Activated naive CD4-positive, alpha-beta T cell treated with anti-CD3 and anti-CD28 coated beads, Interleukin-2, amount 50 U/mL, for 24 hours (primary cell): Measurements from ENCODE around the gene EGLN1.
"Not testable (repeated sequence)": the region's sequence is repeated elsewhere in the genome, so short reads cannot be mapped to it uniquely, and the experiment has no call there.

Experiments used
- H3K27ac Mint-ChIP-seq: one replicate; pipeline ENCODE4 v1.8.0; 2021; ENCODE audit warnings: mild to moderate bottlenecking, mixed read lengths
- H3K27me3 Mint-ChIP-seq: one replicate; pipeline ENCODE4 v1.8.0; 2021; ENCODE audit warnings: mixed read lengths
- H3K36me3 Mint-ChIP-seq: one replicate; pipeline ENCODE4 v1.8.0; 2021; ENCODE audit warnings: mixed read lengths
- H3K4me1 Mint-ChIP-seq: one replicate; pipeline ENCODE4 v1.8.0; 2021; ENCODE audit warnings: mixed read lengths
- H3K4me3 Mint-ChIP-seq: one replicate; pipeline ENCODE4 v1.8.0; 2021; ENCODE audit warnings: mild to moderate bottlenecking, mixed read lengths
- H3K9me3 Mint-ChIP-seq: one replicate; pipeline ENCODE4 v1.8.0; 2021; ENCODE audit warnings: mixed read lengths

Gene EGLN1

GRCh38 chr1:231430678-231431352, 8.7 kb upstream of the EGLN1 start:
- H3K27me3 Mint-ChIP-seq, H3K36me3 Mint-ChIP-seq, H3K27ac Mint-ChIP-seq: not testable (repeated sequence)

GRCh38 chr1:231428377-231428776, 6.3 kb upstream of the EGLN1 start:
- Mint-ChIP-seq H3K27me3 (peaks cover 9% of the 10 kb centered on the region), H3K36me3 (no peaks in the 10 kb centered on the region), H3K4me1 (peaks cover 4% of the 10 kb centered on the region), H3K9me3 (no peaks in the 10 kb centered on the region), H3K4me3 (no peak overlapping the region), H3K27ac (no peak overlapping the region)

More at GRCh38 chr1:231430678-231431352, 8.7 kb upstream of the EGLN1 start:
- not testable (repeated sequence) for H3K4me3 Mint-ChIP-seq, H3K9me3 Mint-ChIP-seq, H3K4me1 Mint-ChIP-seq

GRCh38 chr1:231424950-231425805, 3.1 kb upstream of the EGLN1 start:
- H3K27ac Mint-ChIP-seq = no peak overlapping the region
- H3K9me3 Mint-ChIP-seq = no peaks in the 10 kb centered on the region
- H3K27me3 Mint-ChIP-seq = peaks cover 3% of the 10 kb centered on the region
- peaks cover 14% of the 10 kb centered on the region for H3K4me1 Mint-ChIP-seq
- no peak overlapping the region for H3K4me3 Mint-ChIP-seq
- H3K36me3 Mint-ChIP-seq = no peaks in the 10 kb centered on the region

GRCh38 chr1:231423648-231424047, 1.6 kb upstream of the EGLN1 start:
- Mint-ChIP-seq H3K9me3 (no peaks in the 10 kb centered on the region), H3K27ac (no peak overlapping the region), H3K36me3 (peaks cover 4% of the 10 kb centered on the region), H3K4me3 (peak overlapping the region; percentile 82), H3K4me1 (peaks cover 29% of the 10 kb centered on the region), H3K27me3 (no peaks in the 10 kb centered on the region)

- no peaks in the 10 kb centered on the region for H3K27me3 Mint-ChIP-seq
- H3K9me3 Mint-ChIP-seq = no peaks in the 10 kb centered on the region
- peak overlapping the region; percentile 82 for H3K4me3 Mint-ChIP-seq
- peaks cover 4% of the 10 kb centered on the region for H3K36me3 Mint-ChIP-seq
- peaks cover 37% of the 10 kb centered on the region for H3K4me1 Mint-ChIP-seq
- H3K27ac Mint-ChIP-seq = peak overlapping the region; percentile 86
Measured at GRCh38 chr1:231422798-231423309, 767 bp upstream of the EGLN1 start.

- Mint-ChIP-seq H3K27ac (no peak overlapping the region), H3K9me3 (no peaks in the 10 kb centered on the region), H3K4me1 (peaks cover 49% of the 10 kb centered on the region), H3K36me3 (peaks cover 4% of the 10 kb centered on the region), H3K4me3 (peak overlapping the region; percentile 76), H3K27me3 (no peaks in the 10 kb centered on the region)
Measured at GRCh38 chr1:231421546-231421970, 529 bp downstream of the EGLN1 start.

GRCh38 chr1:231420959-231421545, 1.0 kb downstream of the EGLN1 start:
- H3K4me1 Mint-ChIP-seq = peaks cover 52% of the 10 kb centered on the region
- peak overlapping the region; percentile 95 for H3K4me3 Mint-ChIP-seq
- peaks cover 4% of the 10 kb centered on the region for H3K36me3 Mint-ChIP-seq
- H3K9me3 Mint-ChIP-seq = no peaks in the 10 kb centered on the region
- H3K27me3 Mint-ChIP-seq = no peaks in the 10 kb centered on the region
- peak overlapping the region; percentile 88 for H3K27ac Mint-ChIP-seq

GRCh38 chr1:231420299-231420958, 1.7 kb downstream of the EGLN1 start:
- H3K27me3 Mint-ChIP-seq = no peaks in the 10 kb centered on the region
- peaks cover 4% of the 10 kb centered on the region for H3K36me3 Mint-ChIP-seq
- H3K27ac Mint-ChIP-seq = peak overlapping the region; percentile 88
- peaks cover 54% of the 10 kb centered on the region for H3K4me1 Mint-ChIP-seq
- peak overlapping the region; percentile 95 for H3K4me3 Mint-ChIP-seq
- no peaks in the 10 kb centered on the region for H3K9me3 Mint-ChIP-seq

- no peaks in the 10 kb centered on the region for H3K27me3 Mint-ChIP-seq
- peaks cover 5% of the 10 kb centered on the region for H3K36me3 Mint-ChIP-seq
- peak overlapping the region; percentile 95 for H3K4me3 Mint-ChIP-seq
- H3K4me1 Mint-ChIP-seq = peaks cover 60% of the 10 kb centered on the region
- peak overlapping the region; percentile 88 for H3K27ac Mint-ChIP-seq
- H3K9me3 Mint-ChIP-seq = no peaks in the 10 kb centered on the region
Measured at GRCh38 chr1:231419738-231420298, 2.3 kb downstream of the EGLN1 start.

- Mint-ChIP-seq H3K4me3 (peak overlapping the region; percentile 95), H3K27me3 (no peaks in the 10 kb centered on the region), H3K27ac (no peak overlapping the region), H3K36me3 (peaks cover 8% of the 10 kb centered on the region), H3K4me1 (peaks cover 65% of the 10 kb centered on the region), H3K9me3 (no peaks in the 10 kb centered on the region)
Measured at GRCh38 chr1:231419147-231419546, 2.9 kb downstream of the EGLN1 start.

- Mint-ChIP-seq H3K4me3 (peak overlapping the region; percentile 95), H3K4me1 (peaks cover 69% of the 10 kb centered on the region), H3K27me3 (no peaks in the 10 kb centered on the region), H3K9me3 (no peaks in the 10 kb centered on the region), H3K36me3 (peaks cover 12% of the 10 kb centered on the region), H3K27ac (no peak overlapping the region)
Measured at GRCh38 chr1:231418741-231419107, 3.4 kb downstream of the EGLN1 start.

GRCh38 chr1:231418101-231418740, 3.9 kb downstream of the EGLN1 start:
- no peak overlapping the region for H3K27ac Mint-ChIP-seq
- peaks cover 70% of the 10 kb centered on the region for H3K4me1 Mint-ChIP-seq
- H3K27me3 Mint-ChIP-seq = no peaks in the 10 kb centered on the region
- peak overlapping the region; percentile 95 for H3K4me3 Mint-ChIP-seq
- H3K9me3 Mint-ChIP-seq = no peaks in the 10 kb centered on the region
- peaks cover 17% of the 10 kb centered on the region for H3K36me3 Mint-ChIP-seq

- Mint-ChIP-seq H3K4me3 (peak overlapping the region; percentile 9), H3K27ac (no peak overlapping the region)
Measured at GRCh38 chr1:231417513-231417912, 4.6 kb downstream of the EGLN1 start.

GRCh38 chr1:231416901-231417300, 5.2 kb downstream of the EGLN1 start:
- H3K36me3 Mint-ChIP-seq = peaks cover 19% of the 10 kb centered on the region
- no peaks in the 10 kb centered on the region for H3K27me3 Mint-ChIP-seq
- H3K27ac Mint-ChIP-seq = no peak overlapping the region
- H3K4me3 Mint-ChIP-seq = peak overlapping the region; percentile 19
- no peaks in the 10 kb centered on the region for H3K9me3 Mint-ChIP-seq
- H3K4me1 Mint-ChIP-seq = peaks cover 73% of the 10 kb centered on the region

More at GRCh38 chr1:231417513-231417912, 4.6 kb downstream of the EGLN1 start:
- no peaks in the 10 kb centered on the region for H3K27me3 Mint-ChIP-seq
- H3K36me3 Mint-ChIP-seq = peaks cover 19% of the 10 kb centered on the region
- H3K4me1 Mint-ChIP-seq = peaks cover 70% of the 10 kb centered on the region
- no peaks in the 10 kb centered on the region for H3K9me3 Mint-ChIP-seq
